DOHH2 (cell line): ENCODE measurements around the gene APBA2.

Experiments
- H3F3A ChIP-seq: fragments of 200-600 bp; sonication (generic), shearing (Covaris generic); 2 replicates; pipeline ENCODE4 v1.6.0; 2016; ENCODE audit warnings: antibody characterized with exemption, mild to moderate bottlenecking; ENCODE audit not compliant: control insufficient read depth, insufficient read depth
- H3K27ac ChIP-seq: fragments of 200-600 bp; sonication (generic); 2 replicates; pipeline ENCODE4 v1.5.1; 2014; ENCODE audit warnings: low read depth, mild to moderate bottlenecking, low read length, moderate library complexity
- H3K27me3 ChIP-seq: fragments of 200-600 bp; sonication (generic); 2 replicates; pipeline ENCODE4 v1.6.1; 2014; ENCODE audit warnings: mild to moderate bottlenecking, low read length, mixed read lengths; ENCODE audit not compliant: control insufficient read depth
- H3K36me3 ChIP-seq: fragments of 200-600 bp; sonication (generic); 2 replicates; pipeline ENCODE4 v1.6.1; 2014; ENCODE audit warnings: mild to moderate bottlenecking, low read length, moderate library complexity, mixed read lengths; ENCODE audit not compliant: control insufficient read depth
- H3K4me1 ChIP-seq: fragments of 200-600 bp; sonication (generic); 2 replicates; pipeline ENCODE4 v1.6.1; 2014; ENCODE audit warnings: mild to moderate bottlenecking, low read length, mixed read lengths; ENCODE audit not compliant: control insufficient read depth
- H3K4me2 ChIP-seq: fragments of 200-600 bp; sonication (generic); 2 replicates; pipeline ENCODE4 v1.6.0; 2014; ENCODE audit warnings: mild to moderate bottlenecking, low read length, moderate library complexity
- H3K4me3 ChIP-seq: fragments of 200-600 bp; sonication (generic); 2 replicates; pipeline ENCODE4 v1.5.1; 2014; ENCODE audit warnings: mild to moderate bottlenecking, low read length, mixed read lengths
- H3K79me2 ChIP-seq: fragments of 200-600 bp; sonication (generic); 2 replicates; pipeline ENCODE4 v1.6.1; 2014; ENCODE audit warnings: mild to moderate bottlenecking, low read length, mixed read lengths; ENCODE audit not compliant: control insufficient read depth
- H3K9me2 ChIP-seq: fragments of 200-600 bp; sonication (generic); replicated peaks from 2 replicates; pipeline ENCODE4 v1.6.1; 2014; ENCODE audit warnings: mild to moderate bottlenecking, low read length, mixed read lengths; ENCODE audit not compliant: control insufficient read depth
- H3K9me3 ChIP-seq: fragments of 200-600 bp; sonication (generic); 2 replicates; pipeline ENCODE4 v1.6.1; 2014; ENCODE audit warnings: antibody characterized with exemption, low read length, mixed read lengths; ENCODE audit not compliant: control insufficient read depth, insufficient read depth
- H4K20me1 ChIP-seq: fragments of 200-600 bp; sonication (generic); 2 replicates; pipeline ENCODE4 v1.6.0; 2014; ENCODE audit warnings: low read depth, mild to moderate bottlenecking, antibody characterized with exemption, low read length, moderate library complexity; ENCODE audit not compliant: control insufficient read depth, insufficient read depth
- EZH2phosphoT487 ChIP-seq: fragments of 200-600 bp; sonication (generic); IDR thresholded peaks from 2 replicates; pipeline ENCODE4 v1.6.1; 2017; ENCODE audit warnings: borderline replicate concordance, mild to moderate bottlenecking, antibody characterized with exemption, low read length, moderate library complexity, mixed read lengths
- TF ChIP-seq, protein P1 (sequence below): fragments of 200-600 bp; sonication (generic); IDR thresholded peaks from one replicate; pipeline ENCODE4 v1.5.1; 2014; ENCODE audit warnings: antibody characterized with exemption, mild to moderate bottlenecking, low read depth, low read length; ENCODE audit not compliant: poor library complexity, severe bottlenecking

APBA2 gene

DNA sequence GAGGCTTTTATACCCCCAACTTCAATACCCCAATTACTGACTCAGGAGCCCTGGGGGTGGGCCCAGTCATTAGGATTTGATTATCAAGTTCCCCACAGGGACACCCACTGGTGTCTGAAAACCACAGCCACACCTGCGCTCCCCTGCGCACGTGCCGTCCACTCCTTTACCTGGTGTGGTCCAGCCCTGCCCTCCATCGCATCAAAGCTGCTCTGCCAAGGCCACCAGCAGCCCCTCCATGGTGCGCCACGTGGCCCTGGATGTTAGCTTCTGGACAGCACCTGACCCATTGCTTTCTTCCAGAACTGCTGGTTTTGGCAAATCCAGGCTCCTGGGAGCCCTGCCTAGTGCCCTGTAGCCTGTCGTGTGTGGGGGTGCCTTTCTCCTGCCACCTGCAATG, 247.5 kb downstream of the APBA2 start:
- Histone ChIP-seq H3K9me3 (no peaks in the 10 kb centered on the region), H3K4me2 (no peak overlapping the region), H3K27me3 (no peaks in the 10 kb centered on the region), H3K36me3 (no peaks in the 10 kb centered on the region), H4K20me1 (no peaks in the 10 kb centered on the region), H3K4me3 (no peak overlapping the region), H3F3A (no peaks in the 10 kb centered on the region), H3K79me2 (no peaks in the 10 kb centered on the region), H3K4me1 (no peaks in the 10 kb centered on the region), H3K27ac (no peak overlapping the region), H3K9me2 (no peaks in the 10 kb centered on the region)
- TF ChIP-seq EZH2phosphoT487: no peak
- TF ChIP-seq, protein P1, sequence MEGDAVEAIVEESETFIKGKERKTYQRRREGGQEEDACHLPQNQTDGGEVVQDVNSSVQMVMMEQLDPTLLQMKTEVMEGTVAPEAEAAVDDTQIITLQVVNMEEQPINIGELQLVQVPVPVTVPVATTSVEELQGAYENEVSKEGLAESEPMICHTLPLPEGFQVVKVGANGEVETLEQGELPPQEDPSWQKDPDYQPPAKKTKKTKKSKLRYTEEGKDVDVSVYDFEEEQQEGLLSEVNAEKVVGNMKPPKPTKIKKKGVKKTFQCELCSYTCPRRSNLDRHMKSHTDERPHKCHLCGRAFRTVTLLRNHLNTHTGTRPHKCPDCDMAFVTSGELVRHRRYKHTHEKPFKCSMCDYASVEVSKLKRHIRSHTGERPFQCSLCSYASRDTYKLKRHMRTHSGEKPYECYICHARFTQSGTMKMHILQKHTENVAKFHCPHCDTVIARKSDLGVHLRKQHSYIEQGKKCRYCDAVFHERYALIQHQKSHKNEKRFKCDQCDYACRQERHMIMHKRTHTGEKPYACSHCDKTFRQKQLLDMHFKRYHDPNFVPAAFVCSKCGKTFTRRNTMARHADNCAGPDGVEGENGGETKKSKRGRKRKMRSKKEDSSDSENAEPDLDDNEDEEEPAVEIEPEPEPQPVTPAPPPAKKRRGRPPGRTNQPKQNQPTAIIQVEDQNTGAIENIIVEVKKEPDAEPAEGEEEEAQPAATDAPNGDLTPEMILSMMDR: no peak

DNA sequence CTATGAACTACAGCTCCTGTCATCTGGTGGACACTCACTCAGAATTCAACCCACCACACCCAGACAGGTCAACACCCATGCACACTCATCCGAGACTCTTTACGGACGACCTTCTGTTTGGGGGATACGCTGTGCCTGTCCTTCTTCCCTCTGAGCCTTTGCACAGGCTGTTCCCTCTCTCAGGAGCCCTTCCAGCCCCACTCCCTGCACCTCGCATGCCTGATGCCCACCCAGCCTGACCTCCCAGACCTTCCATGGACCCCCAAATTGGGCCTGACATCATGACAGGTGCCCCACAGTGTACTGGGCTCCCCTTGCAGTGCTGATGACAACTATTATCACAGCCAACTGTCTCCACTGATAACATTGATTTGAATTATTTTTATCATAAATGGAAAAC, 248.0 kb downstream of the APBA2 start:
- Histone ChIP-seq H3K27me3 (no peaks in the 10 kb centered on the region), H3K79me2 (no peaks in the 10 kb centered on the region), H3K36me3 (no peaks in the 10 kb centered on the region), H3K4me2 (no peak overlapping the region), H3K9me2 (no peaks in the 10 kb centered on the region), H3K4me3 (no peak overlapping the region), H3K4me1 (no peaks in the 10 kb centered on the region), H3K27ac (no peak overlapping the region), H4K20me1 (no peaks in the 10 kb centered on the region), H3K9me3 (no peaks in the 10 kb centered on the region), H3F3A (no peaks in the 10 kb centered on the region)
- no peak for TF ChIP-seq EZH2phosphoT487
- TF ChIP-seq, protein P1: no peak

DNA sequence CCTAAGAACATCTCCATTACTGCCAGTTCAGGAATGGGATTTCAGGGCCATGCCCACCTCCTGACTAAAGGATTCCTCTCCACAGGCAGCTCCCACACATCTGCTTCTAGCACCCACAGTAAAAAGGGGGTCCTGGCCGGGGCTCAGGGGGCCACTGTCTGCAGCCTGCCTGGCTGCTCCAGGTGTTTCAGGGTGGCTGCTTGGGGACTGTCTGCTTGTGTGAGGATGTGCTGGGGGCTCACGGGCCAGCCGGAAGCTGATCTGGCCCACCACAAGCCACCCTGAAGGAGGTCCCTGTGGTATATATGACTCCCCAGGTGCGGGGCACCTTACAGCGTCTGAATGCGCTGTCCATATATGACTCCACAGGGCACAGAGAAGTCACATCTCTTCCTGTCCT, 248.5 kb downstream of the APBA2 start:
- Histone ChIP-seq H3K4me3 (no peak overlapping the region), H3K4me1 (no peaks in the 10 kb centered on the region), H3K36me3 (no peaks in the 10 kb centered on the region), H3K9me2 (no peaks in the 10 kb centered on the region), H4K20me1 (no peaks in the 10 kb centered on the region), H3K4me2 (no peak overlapping the region), H3K27ac (no peak overlapping the region), H3K79me2 (no peaks in the 10 kb centered on the region), H3K27me3 (no peaks in the 10 kb centered on the region), H3F3A (no peaks in the 10 kb centered on the region), H3K9me3 (no peaks in the 10 kb centered on the region)
- no peak for TF ChIP-seq EZH2phosphoT487
- TF ChIP-seq, protein P1: no peak
